ENCODE results near the gene SHMT1.

GRCh38 chr17:18360518-18360917 is 2.8 kb downstream of the SHMT1 start:
- TF ChIP-seq CTCF (IDR thresholded peaks at IDR 0.05; ENCODE audit: low read depth, low read length, missing input control) (no peak), HNF4A (conservative IDR thresholded peaks at IDR 0.05) (peak; percentile 83 to 91), SP1 (IDR thresholded peaks at IDR 0.05) (peak; percentile 57), TAF1 (conservative IDR thresholded peaks at IDR 0.05) (no peak), RAD21 (IDR thresholded peaks at IDR 0.05) (peak in 1 of 2 donors; percentile 14), EGR1 (IDR thresholded peaks at IDR 0.05; ENCODE audit: low read depth in 2 of 2) (no peak), ATF3 (IDR thresholded peaks at IDR 0.05) (no peak), YY1 (IDR thresholded peaks at IDR 0.05) (peak; percentile 45), GABPA (IDR thresholded peaks at IDR 0.05 in 1 of 2, conservative IDR thresholded peaks at IDR 0.05 in 1 of 2) (no peak), NR2F2 (IDR thresholded peaks at IDR 0.05) (peak; percentile 53), JUND (IDR thresholded peaks at IDR 0.05) (peak in 1 of 2 donors; percentile 26), MAX (IDR thresholded peaks at IDR 0.05) (no peak), REST (IDR thresholded peaks at IDR 0.05) (peak; percentile 50), ZBTB33 (IDR thresholded peaks at IDR 0.05) (peak; percentile 63)

Measured in liver (tissue), 3 donors.